ENCODE data around the gene KRTAP12-4.

Gene KRTAP12-4

GRCh38 chr21:44657635-44658540 is 3.4 kb upstream of the KRTAP12-4 start, which contains the start of gene KRTAP12-3:
KRTAP12-3 (plus strand) TSS chr21:44657932; CDS start chr21:44657980, 48 bp downstream.
- TF ChIP-seq CTCF (IDR thresholded peaks at IDR 0.05; ENCODE audit: low read depth, low read length) = no peak
- no peak within 1 kb of the TSS for H3K4me3 ChIP-seq (ENCODE audit: low read depth, low read length)

GRCh38 chr21:44656868-44657267 is 2.4 kb upstream of the KRTAP12-4 start:
- no peak for TF ChIP-seq CTCF (IDR thresholded peaks at IDR 0.05; ENCODE audit: low read depth, low read length)
- H3K4me3 ChIP-seq (ENCODE audit: low read depth, low read length) = no peak overlapping the region

DNA sequence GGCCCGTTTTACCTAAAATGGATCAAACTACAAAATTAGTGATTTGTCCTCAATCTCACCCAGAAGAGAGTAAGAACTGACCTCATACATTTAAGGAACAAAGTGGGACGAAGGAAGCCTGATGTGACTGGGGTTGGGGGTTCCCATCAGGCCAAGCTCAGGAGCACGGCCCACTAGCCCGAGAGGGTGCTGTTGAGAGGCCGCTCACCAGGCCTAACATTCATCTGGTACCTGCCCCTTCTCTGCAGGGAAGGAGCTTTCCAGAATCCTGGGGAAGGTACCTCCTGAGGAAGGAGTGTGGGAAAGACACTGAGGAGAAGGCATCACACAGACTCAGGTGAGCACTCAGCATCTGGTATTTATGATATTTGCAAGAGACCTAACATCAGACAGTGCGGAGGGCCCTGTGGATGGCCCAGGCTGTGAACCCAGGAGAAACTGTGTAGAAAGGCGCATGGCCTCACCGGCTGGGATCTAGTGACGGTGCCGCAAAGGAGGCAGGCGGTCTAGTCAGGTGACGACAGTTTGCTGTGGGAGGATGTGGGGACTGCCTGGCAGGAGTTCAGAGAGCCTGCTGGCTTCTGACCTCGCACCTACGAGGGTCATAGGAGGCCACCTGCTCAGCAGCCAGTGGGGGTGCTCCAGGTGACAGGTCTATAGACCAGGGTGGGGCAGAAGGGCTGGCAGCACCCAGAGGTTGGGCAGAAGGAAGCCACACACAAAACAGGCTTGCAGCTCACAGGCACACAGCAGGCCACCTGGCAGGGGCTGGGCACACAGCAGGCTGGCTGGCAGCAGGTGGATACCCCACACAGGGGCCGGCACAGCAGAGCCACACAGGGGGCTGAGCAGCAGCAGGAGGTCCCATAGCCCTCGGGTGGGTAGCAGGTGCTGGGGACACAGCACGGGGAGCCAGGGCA is 543 bp downstream of the KRTAP12-4 start:
- TF ChIP-seq CTCF (IDR thresholded peaks at IDR 0.05; ENCODE audit: low read depth, low read length) = no peak
- no peak overlapping the region for H3K4me3 ChIP-seq (ENCODE audit: low read depth, low read length)

GRCh38 chr21:44653123-44653522 is 1.3 kb downstream of the KRTAP12-4 start:
- TF ChIP-seq CTCF (IDR thresholded peaks at IDR 0.05; ENCODE audit: low read depth, low read length) = no peak
- no peak overlapping the region for H3K4me3 ChIP-seq (ENCODE audit: low read depth, low read length)

GRCh38 chr21:44650973-44651675 is 3.3 kb downstream of the KRTAP12-4 start:
- no peak overlapping the region for H3K4me3 ChIP-seq (ENCODE audit: low read depth, low read length)
- no peak for TF ChIP-seq CTCF (IDR thresholded peaks at IDR 0.05; ENCODE audit: low read depth, low read length)

DNA sequence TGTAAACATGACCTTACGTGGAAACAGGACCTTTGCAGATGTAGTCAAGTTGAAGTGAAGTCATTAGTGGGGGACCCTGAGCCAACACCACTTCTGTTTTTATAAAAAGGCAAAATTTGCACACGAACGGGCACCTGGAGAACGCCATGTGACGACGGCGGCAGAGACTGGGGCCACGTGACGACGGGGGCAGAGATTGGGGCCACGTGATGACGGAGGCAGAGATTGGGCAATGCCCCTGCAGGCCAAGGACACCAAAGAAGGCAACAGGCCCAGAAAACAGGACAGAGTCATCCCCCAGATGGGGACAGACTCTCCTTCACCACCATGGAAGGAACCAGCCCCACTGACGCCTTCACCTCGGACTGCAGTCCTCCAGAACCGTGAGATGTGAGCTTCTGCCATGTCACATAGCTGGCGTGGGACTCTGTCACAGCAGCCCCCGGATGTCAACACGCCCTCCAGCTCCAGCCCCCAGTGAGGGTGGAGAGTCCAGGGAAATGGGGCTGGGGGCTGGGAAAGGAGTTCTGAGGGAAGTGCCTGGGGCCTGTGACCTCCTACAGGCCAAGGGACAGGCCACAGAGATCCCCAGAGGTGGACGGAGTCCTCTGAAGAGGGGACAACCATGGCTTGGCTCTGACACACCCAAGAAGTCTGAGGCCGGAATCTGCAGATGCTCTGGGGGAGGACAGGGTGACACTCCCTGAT is 4.0 kb downstream of the KRTAP12-4 start:
- TF ChIP-seq CTCF (IDR thresholded peaks at IDR 0.05; ENCODE audit: low read depth, low read length) = no peak
- no peak overlapping the region for H3K4me3 ChIP-seq (ENCODE audit: low read depth, low read length)
